Activated CD4-positive, alpha-beta T cell treated with anti-CD3 and anti-CD28 coated beads, Interleukin-2, amount 50 U/mL, for 16 hours (primary cell): ENCODE data around the gene CAMTA1.

Source experiments
- DNase-seq: peaks from one replicate; pipeline ENCODE4 v3.0.0-alpha.2; 2020

CAMTA1 gene

GRCh38 chr1:7752512-7753417 is 967.5 kb downstream of the CAMTA1 start:
- DNase-seq, result peak; percentile 34

GRCh38 chr1:7753641-7754040 is 968.4 kb downstream of the CAMTA1 start:
- no peak for DNase-seq

GRCh38 chr1:7754234-7754633 is 969.0 kb downstream of the CAMTA1 start:
- no peak for DNase-seq

- DNase-seq, result no peak
These were observed 970.2 kb downstream of the CAMTA1 start for GRCh38 chr1:7755448-7755847.

GRCh38 chr1:7760245-7760644 is 975.0 kb downstream of the CAMTA1 start:
- DNase-seq, result no peak

GRCh38 chr1:7761103-7761502 is 975.8 kb downstream of the CAMTA1 start:
- DNase-seq, result no peak

GRCh38 chr1:7767176-7767575 is 981.9 kb downstream of the CAMTA1 start:
- no peak for DNase-seq

GRCh38 chr1:7768583-7768982 is 983.3 kb downstream of the CAMTA1 start:
- DNase-seq, result no peak

- DNase-seq, result no peak
These were observed 984.6 kb downstream of the CAMTA1 start for GRCh38 chr1:7769673-7770412.

- DNase-seq, result no peak
These were observed 985.4 kb downstream of the CAMTA1 start for GRCh38 chr1:7770669-7770996.

GRCh38 chr1:7770997-7771822 is 986.0 kb downstream of the CAMTA1 start, which contains the start of gene VAMP3:
VAMP3 (plus strand) TSS chr1:7771296; CDS start chr1:7771384, 88 bp downstream.
- DNase-seq, result peak; percentile 90

- DNase-seq, result no peak
These were observed 986.6 kb downstream of the CAMTA1 start for GRCh38 chr1:7771823-7772299.

- no peak for DNase-seq
These were observed 992.3 kb downstream of the CAMTA1 start for GRCh38 chr1:7777591-7777990.

GRCh38 chr1:7778133-7778628 is 992.9 kb downstream of the CAMTA1 start:
- DNase-seq, result no peak

- DNase-seq, result no peak
These were observed 995.7 kb downstream of the CAMTA1 start for GRCh38 chr1:7780976-7781375.

GRCh38 chr1:7781501-7781900 is 996.2 kb downstream of the CAMTA1 start:
- no peak for DNase-seq

GRCh38 chr1:7781923-7782495 is 996.8 kb downstream of the CAMTA1 start:
- DNase-seq, result no peak

GRCh38 chr1:7783178-7783711 is 998.0 kb downstream of the CAMTA1 start:
- DNase-seq, result no peak

GRCh38 chr1:7783826-7784491 is 998.7 kb downstream of the CAMTA1 start, which contains the start of gene PER3:
PER3 (plus strand) TSS chr1:7784291; CDS start chr1:7784878, 587 bp downstream.
- peak; percentile 89 for DNase-seq

- DNase-seq, result no peak
These were observed 999.3 kb downstream of the CAMTA1 start for GRCh38 chr1:7784492-7785071.

GRCh38 chr1:7785108-7785507 is 999.9 kb downstream of the CAMTA1 start:
- DNase-seq, result no peak
